NCI-H2171 (cell line): ENCODE measurements around the gene DHRS12.

Experiments
- DNase-seq: peaks from one replicate; lab custom pipeline; 2025; lab: John Stamatoyannopoulos, UW

DHRS12 gene

GRCh38 chr13:51803422-51804294 lies at the start of gene DHRS12:
Gene DHRS12 (minus strand): TSS chr13:51804163. CDS start chr13:51799659, 4,504 bp downstream.
- DNase-seq: peak; percentile 92

- no peak for DNase-seq
Measured at GRCh38 chr13:51849145-51850101, 45.5 kb upstream of the DHRS12 start.

GRCh38 chr13:51848674-51849073 lies 44.7 kb upstream of the DHRS12 start:
- no peak for DNase-seq

DNA sequence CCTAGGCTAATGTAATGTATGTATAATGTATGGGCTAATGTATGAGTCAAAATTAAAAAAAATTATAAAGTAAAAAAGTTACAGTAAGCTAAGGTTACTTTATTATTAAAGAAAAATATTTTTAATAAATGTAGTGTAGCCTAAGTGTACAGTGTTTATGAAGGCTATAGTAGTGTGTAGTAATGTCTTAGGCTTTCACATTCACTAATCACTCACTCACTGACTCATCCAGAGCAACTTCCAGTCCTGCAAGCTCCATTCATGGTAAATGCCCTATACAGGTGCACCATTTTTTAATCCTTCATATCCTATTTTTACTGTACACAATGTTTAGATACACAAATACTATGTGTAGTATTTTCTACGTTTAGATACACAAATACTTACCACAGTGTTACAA lies 42.8 kb upstream of the DHRS12 start:
- DNase-seq: no peak

DNA sequence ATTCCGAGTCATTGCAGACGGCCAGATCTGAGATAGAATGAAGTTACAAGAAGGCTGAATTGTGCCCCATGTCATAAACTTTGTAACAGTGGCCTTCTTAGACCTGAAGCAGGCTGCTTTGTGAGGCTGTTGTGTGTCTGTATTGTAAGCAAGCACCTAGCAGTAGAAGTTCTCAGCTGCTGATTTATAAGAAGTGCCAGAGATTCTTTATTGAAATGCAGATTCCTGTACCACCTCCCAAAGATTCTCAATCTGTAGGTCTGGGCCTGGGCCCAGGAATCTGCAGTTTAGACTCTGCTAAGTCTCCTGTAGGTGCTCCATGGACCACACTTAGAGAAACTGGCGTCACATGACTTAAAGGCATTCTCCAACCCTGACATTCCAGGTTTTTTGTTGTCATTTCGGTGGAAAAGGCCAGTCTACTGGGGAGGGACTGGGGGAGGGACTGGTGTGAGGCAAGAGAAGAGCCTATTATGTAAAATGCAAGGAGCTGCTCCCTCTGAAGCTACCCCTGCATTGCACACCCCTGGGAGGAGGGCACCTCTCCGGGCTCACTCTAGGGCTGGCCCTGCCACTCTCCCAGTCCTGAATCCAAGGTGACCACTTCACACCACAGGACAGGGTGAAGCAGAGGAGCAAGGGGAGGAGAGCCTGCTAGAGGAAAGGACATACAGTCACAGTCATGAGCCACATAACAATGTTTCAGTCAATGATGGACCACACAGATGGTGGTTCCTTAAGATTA lies 41.8 kb upstream of the DHRS12 start:
- no peak for DNase-seq

DNA sequence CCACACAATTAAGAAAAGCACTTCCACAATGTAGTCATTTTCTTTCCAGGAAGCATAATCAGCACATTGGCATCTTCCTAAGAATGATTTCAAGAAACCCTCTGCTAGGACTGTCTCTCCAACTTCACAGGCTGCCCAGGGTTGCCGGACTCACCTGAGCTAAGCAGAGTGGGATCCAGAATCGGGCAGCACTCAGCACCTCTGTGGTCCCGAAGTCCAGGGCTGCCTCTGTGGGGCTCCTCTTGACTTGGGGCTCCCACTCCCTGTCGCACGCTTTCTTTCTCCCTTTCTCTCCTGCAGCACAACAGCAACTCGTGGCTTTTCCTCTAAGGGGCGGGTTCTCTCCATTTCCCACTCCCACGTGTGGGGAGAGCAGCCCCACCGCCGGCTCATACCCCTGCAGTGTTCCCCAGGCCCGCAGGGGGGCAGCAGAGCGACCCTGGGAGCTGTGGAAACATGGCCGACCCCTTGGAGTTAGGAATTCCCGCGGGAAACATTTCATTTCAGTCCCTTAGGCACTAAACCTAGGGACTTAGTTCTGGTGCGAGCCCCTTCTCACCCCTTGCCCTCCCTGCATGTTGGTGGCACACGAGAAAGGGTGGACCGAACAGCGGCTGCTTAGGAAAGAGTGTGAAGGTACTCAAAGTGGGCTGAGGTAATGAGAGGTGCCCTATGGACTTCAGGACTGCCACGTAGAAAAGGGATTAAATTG lies 41.1 kb upstream of the DHRS12 start, which contains the start of gene TMEM272:
Gene TMEM272 (minus strand): TSS at position 316 of the 712 bp plus-strand sequence. CDS start 6,647 bp downstream, outside the sequence.
- peak; percentile 54 for DNase-seq

- no peak for DNase-seq
Measured at GRCh38 chr13:51843529-51843928, 39.6 kb upstream of the DHRS12 start.

DNA sequence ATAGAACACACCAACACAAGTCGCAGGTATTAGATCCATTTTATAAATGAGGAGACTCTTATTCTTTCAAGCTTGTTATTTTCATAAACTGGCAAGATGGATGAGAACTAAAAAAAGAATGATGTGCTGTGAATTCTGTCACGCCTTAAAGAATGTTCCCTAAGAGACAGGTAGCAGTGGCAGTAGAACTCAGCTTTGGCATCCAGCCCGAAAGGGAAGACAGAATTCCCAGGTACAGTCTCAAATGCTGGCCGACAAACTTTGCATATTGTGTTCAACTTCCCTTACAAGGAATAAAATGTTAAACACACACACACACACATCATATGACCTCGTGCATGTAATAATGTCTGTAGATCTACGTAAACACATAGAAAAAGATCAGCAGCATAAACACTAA lies 37.8 kb upstream of the DHRS12 start:
- DNase-seq: no peak

DNA sequence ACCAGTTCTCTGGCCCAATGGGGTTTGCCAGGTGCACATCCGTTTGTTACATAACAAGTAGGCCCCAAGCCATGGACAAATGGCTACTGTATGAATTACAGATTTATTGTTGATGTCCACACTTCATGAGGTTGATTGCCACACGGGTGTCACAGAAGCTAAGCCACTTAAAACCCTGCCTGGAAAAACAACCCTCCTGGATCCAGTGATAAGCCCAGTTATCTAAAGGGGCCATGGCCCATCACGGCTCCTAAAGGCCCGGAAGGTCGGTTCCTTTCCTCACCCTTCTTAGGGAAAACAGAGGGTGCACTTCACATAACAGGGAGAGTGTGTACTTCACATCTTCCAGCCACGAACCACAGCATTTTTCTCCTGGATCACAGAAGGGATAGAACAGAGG lies 37.0 kb upstream of the DHRS12 start:
- DNase-seq: no peak

DNA sequence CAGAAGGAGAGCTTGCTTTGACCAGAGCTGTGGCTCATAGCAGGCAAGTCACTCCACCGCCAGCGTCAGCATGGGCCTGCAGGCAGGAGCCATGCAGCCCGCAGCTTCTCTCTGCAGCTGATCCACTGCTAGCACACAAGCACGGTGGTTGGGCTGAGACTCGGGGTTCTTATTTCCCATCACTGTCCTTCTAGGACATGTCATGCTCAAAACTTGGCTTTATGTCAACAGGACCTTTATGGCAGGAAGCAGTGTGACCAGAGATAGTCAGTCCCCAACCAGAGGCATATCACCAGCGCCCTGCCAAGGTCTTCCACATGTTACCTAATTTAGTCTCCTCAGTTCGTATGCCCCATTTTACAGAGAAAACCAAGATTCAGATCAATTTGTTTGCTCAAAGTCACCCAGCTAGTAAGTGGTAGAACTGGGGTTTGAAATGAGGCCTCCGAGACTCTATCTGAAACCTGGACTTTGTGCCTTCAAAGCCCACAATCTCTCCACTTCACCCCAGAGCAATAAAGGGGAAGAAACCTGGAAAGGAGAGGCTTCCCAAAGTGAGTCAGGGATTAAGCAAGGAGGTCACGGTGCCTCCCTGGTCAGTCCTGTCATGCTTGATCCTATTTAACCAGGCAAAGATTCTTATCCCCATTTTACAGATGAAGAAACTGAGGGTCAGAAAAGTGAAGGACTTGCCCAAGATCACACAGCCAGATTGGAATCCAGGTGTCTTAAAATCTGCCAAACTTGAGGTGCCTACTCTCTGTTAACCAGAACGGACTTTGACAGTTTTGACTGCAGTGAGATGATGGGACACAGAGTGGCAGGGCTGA lies 36.0 kb upstream of the DHRS12 start:
- no peak for DNase-seq

DNA sequence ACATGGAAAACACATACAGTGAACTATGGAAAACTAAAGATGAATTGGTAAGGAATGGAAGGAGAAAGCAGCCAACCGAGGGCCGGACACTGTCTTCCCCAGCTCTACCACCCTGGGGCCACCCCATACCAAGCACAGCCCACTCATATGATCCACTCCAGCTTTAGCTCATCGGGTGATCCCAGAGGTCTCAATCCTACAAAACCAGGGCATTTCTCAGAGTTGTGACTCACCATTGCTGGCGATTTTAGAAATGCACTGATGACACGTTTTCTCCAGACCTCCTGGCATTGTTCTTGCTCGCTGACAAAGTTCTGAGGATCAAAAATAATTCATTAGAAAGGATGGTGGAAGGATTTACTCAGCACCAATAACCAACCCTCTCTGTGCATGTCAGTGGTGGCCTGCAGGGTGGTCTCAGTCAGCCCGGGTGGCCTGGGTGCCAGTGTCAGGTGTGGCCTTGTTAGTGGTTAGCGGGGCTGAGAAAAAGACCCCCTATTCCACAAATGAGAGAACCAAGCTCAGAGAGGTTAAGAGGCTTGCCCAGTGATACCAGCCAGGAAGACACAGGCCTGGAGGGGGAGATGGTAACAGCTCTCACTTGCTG lies 34.4 kb upstream of the DHRS12 start:
- DNase-seq: no peak

- no peak for DNase-seq
Measured at GRCh38 chr13:51837016-51837415, 33.1 kb upstream of the DHRS12 start.

GRCh38 chr13:51834581-51835171 lies 30.7 kb upstream of the DHRS12 start:
- peak; percentile 93 for DNase-seq

- DNase-seq: no peak
Measured at GRCh38 chr13:51833980-51834379, 30.0 kb upstream of the DHRS12 start.

DNA sequence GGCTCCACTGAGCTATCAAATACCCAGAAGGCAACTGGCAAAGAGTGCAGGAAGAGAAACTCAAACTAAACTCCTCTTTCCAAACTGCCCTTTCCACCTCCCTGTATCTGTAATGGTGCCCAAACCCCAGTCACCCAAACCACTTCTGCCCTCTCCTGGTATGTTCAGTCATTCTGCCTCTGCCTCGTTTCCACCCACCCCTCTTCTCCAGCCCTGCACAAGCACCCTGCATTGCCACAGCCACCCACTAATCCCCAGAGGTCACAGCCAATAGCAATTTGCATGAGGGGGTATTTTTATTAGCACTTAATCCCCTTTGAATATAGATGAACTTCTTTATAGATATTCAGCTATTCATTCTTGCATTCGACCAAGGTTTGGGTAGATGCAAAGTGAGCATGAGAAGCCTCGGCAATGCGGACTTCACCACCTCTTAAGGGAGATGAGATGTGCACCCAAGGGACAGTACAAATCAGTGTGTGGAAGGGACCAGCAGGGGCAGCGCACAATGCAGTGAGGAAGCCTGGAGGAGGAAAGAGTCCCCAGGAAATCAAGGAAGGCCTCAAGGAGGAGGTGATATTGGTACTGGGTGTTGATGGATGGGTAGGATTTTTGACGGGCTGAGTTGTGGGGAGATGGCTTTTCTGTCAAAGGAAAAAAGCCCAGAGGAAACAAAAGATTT lies 28.6 kb upstream of the DHRS12 start:
- DNase-seq: no peak

DNA sequence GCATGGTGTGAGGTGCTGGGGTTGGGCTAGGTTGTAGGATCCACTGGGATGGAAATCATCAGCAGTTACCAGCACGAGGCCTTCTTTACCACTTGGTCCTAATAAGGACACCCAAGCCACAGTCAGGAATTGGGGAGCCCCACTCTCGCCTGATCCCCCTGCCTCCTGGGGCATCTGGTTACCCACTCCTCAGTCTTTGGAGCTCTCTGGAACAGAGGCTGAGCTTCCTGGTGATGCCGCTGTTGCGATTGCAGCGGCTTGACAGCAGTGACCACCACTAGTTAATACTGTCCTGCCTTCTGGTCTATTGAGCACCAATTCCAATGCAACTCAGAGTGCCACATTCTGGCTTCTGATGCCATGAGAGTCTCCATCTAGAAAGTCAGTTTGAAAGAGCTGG lies 27.6 kb upstream of the DHRS12 start:
- no peak for DNase-seq

GRCh38 chr13:51829568-51829899 lies 25.6 kb upstream of the DHRS12 start:
- peak; percentile 86 for DNase-seq

DNA sequence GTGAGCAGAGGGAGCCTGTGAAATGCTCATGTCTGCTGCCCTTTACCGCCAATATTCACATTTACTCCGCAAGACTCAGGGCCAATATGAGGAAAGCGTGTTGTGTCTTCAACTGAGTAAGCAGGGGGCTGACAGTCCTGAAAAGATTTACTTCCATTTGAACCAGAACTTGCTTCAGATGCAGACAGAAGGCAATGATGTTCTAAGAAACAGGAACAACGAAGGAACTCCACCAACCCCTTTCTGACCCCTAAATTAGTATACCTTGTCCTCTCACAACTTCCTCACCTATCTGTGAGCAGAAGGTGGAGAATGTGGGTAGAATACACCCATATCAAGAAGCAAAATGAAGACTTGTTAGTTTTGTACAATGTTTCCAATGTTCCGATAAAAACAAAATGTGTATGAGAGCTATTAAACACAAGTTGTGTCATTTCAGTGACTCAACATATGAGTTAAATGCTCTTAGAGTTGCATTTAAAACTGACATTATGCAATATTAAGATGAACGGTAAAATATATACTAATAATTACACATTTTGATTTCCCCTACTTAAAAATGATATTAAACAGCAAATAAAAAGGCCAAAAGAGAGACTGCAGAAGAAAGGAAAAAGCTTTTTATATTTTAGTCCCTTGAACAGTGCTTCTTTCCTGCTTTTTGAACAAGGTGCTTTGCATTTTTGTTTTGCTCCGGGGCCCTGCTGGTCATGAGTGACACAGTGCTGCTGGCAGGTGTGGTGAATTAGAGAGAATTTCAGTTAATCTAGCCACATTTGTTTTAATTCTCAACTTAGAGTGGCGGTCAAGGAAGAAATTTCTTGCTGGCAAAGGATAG lies 25.0 kb upstream of the DHRS12 start:
- DNase-seq: no peak
